Measurements from ENCODE around the gene SLC4A4.

Gene SLC4A4

DNA sequence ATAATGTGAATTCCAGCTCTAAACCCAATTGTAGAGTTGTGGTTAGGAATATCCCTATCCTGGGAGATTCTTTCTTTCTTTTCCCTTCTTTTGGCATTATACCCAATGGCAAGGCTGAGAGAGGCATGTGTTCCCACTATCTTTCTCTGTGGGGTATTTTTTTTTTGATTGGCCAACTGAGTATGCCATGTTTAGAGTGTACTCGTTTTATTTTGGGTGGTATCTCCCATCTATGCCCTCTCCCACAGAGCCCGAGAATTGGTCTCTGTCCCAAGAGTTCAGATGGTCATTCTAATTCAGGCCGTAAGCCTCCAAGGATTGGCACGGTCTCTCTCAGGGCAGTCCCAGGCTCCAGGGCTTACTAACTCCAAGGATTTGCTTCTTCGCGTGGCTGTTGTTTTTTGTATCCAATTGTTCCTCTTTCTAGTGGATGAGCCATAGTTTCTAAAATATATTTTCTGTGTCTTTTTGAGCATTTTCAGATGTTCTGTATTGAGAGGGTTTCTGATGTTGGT, 198.8 kb downstream of the SLC4A4 start:
- TF ChIP-seq EZH2 (IDR thresholded peaks at IDR 0.05; ENCODE audit: borderline replicate concordance, low read depth, low read length, severe bottlenecking), result no peak
- TF ChIP-seq, protein P1, sequence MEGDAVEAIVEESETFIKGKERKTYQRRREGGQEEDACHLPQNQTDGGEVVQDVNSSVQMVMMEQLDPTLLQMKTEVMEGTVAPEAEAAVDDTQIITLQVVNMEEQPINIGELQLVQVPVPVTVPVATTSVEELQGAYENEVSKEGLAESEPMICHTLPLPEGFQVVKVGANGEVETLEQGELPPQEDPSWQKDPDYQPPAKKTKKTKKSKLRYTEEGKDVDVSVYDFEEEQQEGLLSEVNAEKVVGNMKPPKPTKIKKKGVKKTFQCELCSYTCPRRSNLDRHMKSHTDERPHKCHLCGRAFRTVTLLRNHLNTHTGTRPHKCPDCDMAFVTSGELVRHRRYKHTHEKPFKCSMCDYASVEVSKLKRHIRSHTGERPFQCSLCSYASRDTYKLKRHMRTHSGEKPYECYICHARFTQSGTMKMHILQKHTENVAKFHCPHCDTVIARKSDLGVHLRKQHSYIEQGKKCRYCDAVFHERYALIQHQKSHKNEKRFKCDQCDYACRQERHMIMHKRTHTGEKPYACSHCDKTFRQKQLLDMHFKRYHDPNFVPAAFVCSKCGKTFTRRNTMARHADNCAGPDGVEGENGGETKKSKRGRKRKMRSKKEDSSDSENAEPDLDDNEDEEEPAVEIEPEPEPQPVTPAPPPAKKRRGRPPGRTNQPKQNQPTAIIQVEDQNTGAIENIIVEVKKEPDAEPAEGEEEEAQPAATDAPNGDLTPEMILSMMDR (IDR thresholded peaks at IDR 0.05; ENCODE audit: borderline replicate concordance, extremely low read depth, low read length, poor library complexity, severe bottlenecking), result no peak
- Histone ChIP-seq H4K20me1 (ENCODE audit: insufficient read depth, low read length) (no peaks in the 10 kb centered on the region), H3K4me1 (ENCODE audit: insufficient read depth, low read length) (no peaks in the 10 kb centered on the region), H3K9ac (ENCODE audit: low read depth, low read length) (no peak overlapping the region), H3K27me3 (ENCODE audit: insufficient read depth, low read length, poor library complexity) (no peaks in the 10 kb centered on the region), H3K4me2 (ENCODE audit: insufficient read depth, low read length) (no peak overlapping the region), H3K27ac (ENCODE audit: low read length) (no peak overlapping the region), H2AFZ (ENCODE audit: low read depth, low read length) (no peak overlapping the region), H3K9me3 (ENCODE audit: insufficient read depth, low read length, severe bottlenecking) (no peaks in the 10 kb centered on the region), H3K79me2 (ENCODE audit: insufficient read depth, low read length) (no peaks in the 10 kb centered on the region), H3K36me3 (ENCODE audit: insufficient read depth, low read length) (no peaks in the 10 kb centered on the region), H3K4me3 (ENCODE audit: low read depth in 1 of 2, low read length in 2 of 2) (no peak overlapping the region)
- no peak for DNase-seq
- no peak for ATAC-seq (ENCODE audit: insufficient read depth, low read depth)

DNA sequence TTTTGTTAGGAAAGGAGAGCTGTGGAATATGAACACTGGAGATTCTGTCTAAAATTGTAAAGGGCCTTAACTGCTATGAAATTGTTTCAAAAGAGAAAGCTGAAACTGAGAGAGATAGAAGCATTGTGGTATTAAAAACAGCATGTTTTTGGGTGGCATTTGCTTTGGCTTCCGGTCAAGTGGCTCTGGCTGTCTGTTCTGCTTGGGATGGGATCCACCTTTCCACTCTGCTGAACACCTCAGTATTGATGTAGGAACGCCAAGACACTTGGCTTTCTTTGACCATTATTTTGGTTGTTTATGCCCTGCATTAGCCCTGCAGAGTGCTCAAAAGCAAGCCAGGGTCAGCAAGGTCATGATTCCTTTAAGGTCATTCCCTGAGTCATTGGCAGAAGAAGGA, 199.7 kb downstream of the SLC4A4 start:
- H3K79me2 ChIP-seq (ENCODE audit: insufficient read depth, low read length), result no peaks in the 10 kb centered on the region
- H3K27me3 ChIP-seq (ENCODE audit: insufficient read depth, low read length, poor library complexity), result no peaks in the 10 kb centered on the region
- no peaks in the 10 kb centered on the region for H3K36me3 ChIP-seq (ENCODE audit: insufficient read depth, low read length)
- no peak overlapping the region for H3K27ac ChIP-seq (ENCODE audit: low read length)
- ATAC-seq (ENCODE audit: insufficient read depth, low read depth) (no peak), DNase-seq (no peak)
- no peak overlapping the region for H3K9ac ChIP-seq (ENCODE audit: low read depth, low read length)
- no peak overlapping the region for H3K4me3 ChIP-seq (ENCODE audit: low read depth in 1 of 2, low read length in 2 of 2)
- H4K20me1 ChIP-seq (ENCODE audit: insufficient read depth, low read length), result no peaks in the 10 kb centered on the region
- TF ChIP-seq, protein P1 (IDR thresholded peaks at IDR 0.05; ENCODE audit: borderline replicate concordance, extremely low read depth, low read length, poor library complexity, severe bottlenecking), result no peak
- no peak for TF ChIP-seq EZH2 (IDR thresholded peaks at IDR 0.05; ENCODE audit: borderline replicate concordance, low read depth, low read length, severe bottlenecking)
- H3K4me1 ChIP-seq (ENCODE audit: insufficient read depth, low read length), result no peaks in the 10 kb centered on the region
- no peaks in the 10 kb centered on the region for H3K9me3 ChIP-seq (ENCODE audit: insufficient read depth, low read length, severe bottlenecking)
- H2AFZ ChIP-seq (ENCODE audit: low read depth, low read length), result no peak overlapping the region
- no peak overlapping the region for H3K4me2 ChIP-seq (ENCODE audit: insufficient read depth, low read length)

DNA sequence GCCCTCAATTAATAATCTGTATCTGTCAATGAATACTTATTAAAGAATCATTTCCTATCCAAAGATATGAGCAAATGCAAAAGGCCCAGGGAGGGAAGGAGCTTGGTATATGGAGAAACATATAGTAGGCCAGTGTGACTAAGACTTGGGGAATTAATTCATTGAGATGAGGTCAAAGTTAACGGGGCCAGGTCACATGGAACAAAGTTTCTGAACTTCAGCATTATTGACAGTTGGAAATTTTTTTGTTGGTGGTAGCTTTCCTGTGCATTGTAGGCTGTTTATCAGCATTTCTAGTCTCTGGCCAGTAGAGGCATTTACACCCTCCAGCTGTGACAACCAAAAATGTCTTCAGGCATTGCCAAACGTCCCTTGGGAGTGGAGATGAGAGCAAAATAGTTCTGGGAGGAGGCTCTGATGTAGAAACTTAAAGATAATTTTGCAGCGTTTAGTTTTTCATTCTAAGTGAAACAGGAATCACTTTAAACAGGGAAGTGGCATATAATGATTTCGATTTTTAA, 202.0 kb downstream of the SLC4A4 start:
- H3K27ac ChIP-seq (ENCODE audit: low read length), result no peak overlapping the region

More for the DNA sequence above, 202.0 kb downstream of the SLC4A4 start:
- H3K4me1 ChIP-seq (ENCODE audit: insufficient read depth, low read length), result no peaks in the 10 kb centered on the region
- no peaks in the 10 kb centered on the region for H3K27me3 ChIP-seq (ENCODE audit: insufficient read depth, low read length, poor library complexity)
- no peak for TF ChIP-seq EZH2 (IDR thresholded peaks at IDR 0.05; ENCODE audit: borderline replicate concordance, low read depth, low read length, severe bottlenecking)
- TF ChIP-seq, protein P1 (IDR thresholded peaks at IDR 0.05; ENCODE audit: borderline replicate concordance, extremely low read depth, low read length, poor library complexity, severe bottlenecking), result no peak
- H3K9ac ChIP-seq (ENCODE audit: low read depth, low read length), result no peak overlapping the region
- no peak overlapping the region for H3K4me3 ChIP-seq (ENCODE audit: low read depth in 1 of 2, low read length in 2 of 2)
- H3K36me3 ChIP-seq (ENCODE audit: insufficient read depth, low read length), result no peaks in the 10 kb centered on the region
- H3K79me2 ChIP-seq (ENCODE audit: insufficient read depth, low read length), result no peaks in the 10 kb centered on the region
- no peak for ATAC-seq (ENCODE audit: insufficient read depth, low read depth)
- DNase-seq, result no peak
- H4K20me1 ChIP-seq (ENCODE audit: insufficient read depth, low read length), result no peaks in the 10 kb centered on the region
- H2AFZ ChIP-seq (ENCODE audit: low read depth, low read length), result no peak overlapping the region
- no peak overlapping the region for H3K4me2 ChIP-seq (ENCODE audit: insufficient read depth, low read length)
- H3K9me3 ChIP-seq (ENCODE audit: insufficient read depth, low read length, severe bottlenecking), result no peaks in the 10 kb centered on the region
